PC-9 (cell line): Measurements from ENCODE around the gene STUB1. TPM values are rescaled to one million over a fixed set of nuclear protein-coding genes. Genes with fewer than 3 reads are reported as not detected.

ENCODE experiments used
- BruUV-seq: library from RNA; stranded (reverse); fragments of 400-500 nt; replicated peaks from 2 replicates; lab custom pipeline; 2021; lab: Mats Ljungman, UMichigan
- CTCF ChIA-PET: fragments of 300-600 bp; sonication (Branson Sonifier 250); formaldehyde crosslinking; loops from one replicate; lab custom pipeline; 2022; ENCODE audit warnings: antibody characterized with exemption; lab: Charles Lee
- POLR2A ChIA-PET: fragments of 300-600 bp; sonication (Branson Sonifier 250); formaldehyde crosslinking; loops from one replicate; lab custom pipeline; 2022; ENCODE audit warnings: antibody characterized with exemption; ENCODE audit not compliant: unreplicated experiment; lab: Charles Lee
- DNase-seq, 2 experiments: peaks; one replicate each; pipeline versions ENCODE4 v3.0.0 to v3.0.0-alpha.2; 2015 to 2022; ENCODE audit warnings: mixed read lengths in 1 of 2
- H2AFZ ChIP-seq: fragments of 200-600 bp; sonication (generic); 2 replicates; pipeline ENCODE4 v1.8.1; 2017; ENCODE audit warnings: antibody characterized with exemption
- H3F3A ChIP-seq: fragments of 200-600 bp; sonication (generic); 2 replicates; pipeline ENCODE4 v1.8.1; 2017; ENCODE audit warnings: antibody characterized with exemption, mild to moderate bottlenecking, low read depth; ENCODE audit not compliant: insufficient read depth
- H3K27ac ChIP-seq: fragments of 200-600 bp; sonication (generic); 2 replicates; pipeline ENCODE4 v1.6.1; 2016; ENCODE audit warnings: mixed run types
- H3K27me3 ChIP-seq: fragments of 200-600 bp; sonication (generic); 2 replicates; pipeline ENCODE4 v1.6.1; 2016; ENCODE audit warnings: low read depth, mixed run types; ENCODE audit not compliant: insufficient read depth
- H3K36me3 ChIP-seq: fragments of 200-600 bp; sonication (generic); 2 replicates; pipeline ENCODE4 v1.6.1; 2016; ENCODE audit warnings: low read depth, mixed run types
- H3K4me1 ChIP-seq: fragments of 200-600 bp; sonication (generic); replicated peaks from 2 replicates; pipeline ENCODE4 v1.6.1; 2016; ENCODE audit warnings: mixed run types; ENCODE audit not compliant: insufficient read depth
- H3K4me2 ChIP-seq: fragments of 200-600 bp; sonication (generic); 2 replicates; pipeline ENCODE4 v1.6.1; 2017; ENCODE audit warnings: mixed run types
- H3K4me3 ChIP-seq: fragments of 200-600 bp; sonication (generic); 2 replicates; pipeline ENCODE4 v1.6.1; 2016; ENCODE audit warnings: mixed run types
- H3K79me2 ChIP-seq: fragments of 200-600 bp; sonication (generic); 2 replicates; pipeline ENCODE4 v1.6.1; 2017; ENCODE audit warnings: low read depth, mixed run types
- H3K9me2 ChIP-seq: fragments of 200-600 bp; sonication (generic); 2 replicates; pipeline ENCODE4 v1.8.1; 2017; ENCODE audit warnings: mild to moderate bottlenecking; ENCODE audit not compliant: insufficient read depth
- H3K9me3 ChIP-seq: fragments of 200-600 bp; sonication (generic); 2 replicates; pipeline ENCODE4 v1.8.1; 2016; ENCODE audit warnings: low read depth; ENCODE audit not compliant: insufficient read depth
- H4K20me1 ChIP-seq: fragments of 200-600 bp; sonication (generic); 2 replicates; pipeline ENCODE4 v1.8.1; 2017; ENCODE audit not compliant: insufficient read depth
- CTCF ChIP-seq: fragments of 200-600 bp; sonication (generic); conservative IDR thresholded peaks from 2 replicates; pipeline ENCODE4 v1.6.1; 2017; ENCODE audit warnings: mixed run types, antibody characterized with exemption, mild to moderate bottlenecking, moderate library complexity
- EZH2 ChIP-seq: fragments of 200-600 bp; sonication (generic); IDR thresholded peaks from 2 replicates; pipeline ENCODE4 v1.8.0; 2017; ENCODE audit warnings: antibody characterized with exemption, low read depth
- intact Hi-C: fragments of 100-400 bp; cut with micrococcal nuclease; formaldehyde crosslinking; loops from one replicate; pipeline ENCODE4 v1.10.0; 2022; ENCODE audit not compliant: unreplicated experiment
- total RNA-seq: library from RNA; stranded (reverse); gene quantifications from 2 replicates; pipeline ENCODE4 v1.2.3, GENCODE V29; 2021

The STUB1 gene
- total RNA-seq, 1 experiment from 2014 or later, result 174 TPM

DNA sequence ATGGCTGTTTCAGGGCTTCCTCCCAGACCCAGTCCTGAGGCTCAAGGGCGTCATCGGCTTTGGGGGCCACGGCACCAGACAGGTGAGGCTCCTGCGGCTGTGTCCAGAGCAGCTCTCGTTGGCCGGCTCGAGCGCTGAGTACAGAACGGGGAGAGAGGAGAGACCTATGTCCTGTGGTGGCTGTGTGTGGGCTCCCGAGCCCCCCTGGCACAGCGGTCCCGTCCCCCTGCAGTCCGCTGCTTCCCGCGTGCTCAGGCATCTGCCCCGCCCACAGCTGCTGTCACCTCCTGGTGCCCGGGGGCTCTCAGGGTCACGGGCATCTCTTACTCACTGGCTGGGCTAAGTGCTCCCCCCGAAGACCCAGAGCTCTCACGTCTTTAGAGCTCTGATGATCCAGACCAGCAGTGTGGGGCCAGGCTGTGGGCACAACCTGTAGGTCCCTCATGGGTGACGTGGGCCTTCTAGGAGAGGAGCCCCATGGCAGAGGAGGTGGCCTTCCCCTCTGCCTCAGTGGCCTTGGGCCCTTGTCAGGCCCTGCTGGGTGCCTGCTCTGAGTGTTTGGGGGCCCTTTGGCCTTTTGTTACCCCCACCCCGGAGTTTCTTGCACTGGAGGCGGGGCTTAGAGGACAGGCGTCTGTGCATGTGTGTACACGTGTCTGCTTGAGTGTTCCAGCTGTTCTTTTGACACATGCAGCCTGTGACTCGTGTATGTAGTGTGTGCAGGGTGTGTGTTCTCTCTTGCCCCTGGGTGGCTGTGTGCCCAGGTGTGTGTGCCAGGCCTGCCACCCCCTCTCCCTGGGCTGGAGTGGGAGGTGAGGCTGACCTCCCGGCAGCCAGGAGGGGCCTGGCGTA, 27.5 kb upstream of the STUB1 start:
- peaks cover 17% of the 10 kb centered on the region for H3K4me1 ChIP-seq
- H3K4me2 ChIP-seq, result no peak overlapping the region
- POLR2A ChIA-PET, result no interaction called here
- CTCF ChIA-PET, result no interaction called here
- H2AFZ ChIP-seq, result no peak overlapping the region
- H3K79me2 ChIP-seq, result peaks cover 22% of the 10 kb centered on the region
- intact Hi-C loops, result no loop called here
- H3K4me3 ChIP-seq, result no peak overlapping the region
- no peaks in the 10 kb centered on the region for H3K36me3 ChIP-seq
- TF ChIP-seq EZH2 (no peak), CTCF (no peak)
- H3K27me3 ChIP-seq, result no peaks in the 10 kb centered on the region
- H3F3A ChIP-seq, result peaks cover 10% of the 10 kb centered on the region; the same call in 1 of the 2 replicates
- H3K27ac ChIP-seq, result no peak overlapping the region
- no peaks in the 10 kb centered on the region for H3K9me3 ChIP-seq
- H4K20me1 ChIP-seq, result no peaks in the 10 kb centered on the region
- no peak for DNase-seq
- no peaks in the 10 kb centered on the region for H3K9me2 ChIP-seq
- BruUV-seq, result no TSS peak

DNA sequence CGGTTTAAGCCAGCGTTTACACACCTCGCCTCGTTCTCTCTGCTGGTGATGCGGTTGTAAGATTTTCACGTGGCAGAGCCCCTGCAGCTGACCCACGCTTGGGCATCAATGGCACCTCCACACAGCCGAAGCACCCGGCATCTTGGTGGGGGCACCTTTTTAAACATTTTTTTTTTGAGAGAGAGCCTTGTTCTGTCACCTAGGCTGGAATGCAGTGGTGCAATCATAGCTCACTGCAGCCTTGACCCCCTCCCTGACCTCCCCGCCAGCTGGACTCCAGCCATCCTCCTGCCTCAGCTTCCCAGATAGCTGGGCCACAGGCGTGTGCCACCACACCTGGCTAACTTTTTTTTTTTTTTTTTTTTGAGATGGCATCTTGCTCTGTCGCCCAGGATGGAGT, 26.2 kb upstream of the STUB1 start:
- peaks cover 11% of the 10 kb centered on the region for H3K4me1 ChIP-seq
- no peaks in the 10 kb centered on the region for H3F3A ChIP-seq
- H2AFZ ChIP-seq, result no peak overlapping the region
- no peak overlapping the region for H3K4me3 ChIP-seq
- BruUV-seq, result no TSS peak
- H3K4me2 ChIP-seq, result no peak overlapping the region
- no peaks in the 10 kb centered on the region for H3K9me2 ChIP-seq
- no peaks in the 10 kb centered on the region for H3K9me3 ChIP-seq
- H4K20me1 ChIP-seq, result no peaks in the 10 kb centered on the region
- H3K79me2 ChIP-seq, result peaks cover 11% of the 10 kb centered on the region
- no peaks in the 10 kb centered on the region for H3K27me3 ChIP-seq
- H3K36me3 ChIP-seq, result no peaks in the 10 kb centered on the region
- H3K27ac ChIP-seq, result no peak overlapping the region
- TF ChIP-seq EZH2 (no peak), CTCF (no peak)
- CTCF ChIA-PET, result no interaction called here
- POLR2A ChIA-PET, result interaction anchor here (0.7 kb wide), 1 partner anchor 13 kb away, joined by 7 read pairs; no protein-coding TSS in a partner anchor
- intact Hi-C loops, result no loop called here
- no peak for DNase-seq

DNA sequence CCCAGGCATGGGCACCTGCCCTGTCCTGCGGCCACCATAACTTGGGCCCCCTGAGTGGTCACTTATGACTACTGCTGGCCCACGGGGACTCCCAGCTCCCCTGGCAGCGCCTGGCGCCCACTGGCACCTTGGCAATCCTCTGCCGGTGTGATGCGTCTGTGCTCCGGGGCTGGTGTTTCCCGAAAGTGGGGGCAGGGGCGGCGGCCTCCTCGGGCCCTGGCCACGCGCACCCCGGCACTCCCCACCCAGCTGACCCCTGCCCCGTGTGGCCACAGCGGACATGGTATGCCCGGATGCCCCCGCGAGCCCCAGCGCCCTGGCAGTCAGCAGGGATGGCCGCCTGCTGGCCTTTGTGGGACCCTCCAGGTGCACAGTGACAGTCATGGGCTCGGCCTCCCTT, 22.7 kb upstream of the STUB1 start:
- H3K27ac ChIP-seq, result no peak overlapping the region
- H3K4me1 ChIP-seq, result peaks cover 7% of the 10 kb centered on the region; the same call in 1 of the 2 replicates
- no peaks in the 10 kb centered on the region for H3K9me2 ChIP-seq
- peaks cover 7% of the 10 kb centered on the region for H3F3A ChIP-seq
- no peaks in the 10 kb centered on the region for H3K79me2 ChIP-seq
- H3K9me3 ChIP-seq, result no peaks in the 10 kb centered on the region
- BruUV-seq, result no TSS peak
- no peak overlapping the region for H2AFZ ChIP-seq
- no peak for DNase-seq
- H3K4me2 ChIP-seq, result no peak overlapping the region
- H3K36me3 ChIP-seq, result no peaks in the 10 kb centered on the region
- CTCF ChIA-PET, result no interaction called here
- TF ChIP-seq CTCF, result no peak
- no peak for TF ChIP-seq EZH2
- H3K27me3 ChIP-seq, result no peaks in the 10 kb centered on the region
- intact Hi-C loops, result no loop called here
- no peak overlapping the region for H3K4me3 ChIP-seq
- POLR2A ChIA-PET, result interaction anchor here (0.6 kb wide), 1 partner anchor 428 kb away, joined by 4 read pairs; no protein-coding TSS in a partner anchor
- H4K20me1 ChIP-seq, result 0 out of 2 replicates have a peak, but pooled peaks cover 4% of the 10 kb centered on the region
